GM18498 (cell line): Measurements from ENCODE around the gene DBT.
"Not testable (repeated sequence)": the region's sequence is repeated elsewhere in the genome, so short reads cannot be mapped to it uniquely, and the experiment has no call there.

Source experiments
- ATAC-seq: cut with Tn5 transposase; IDR thresholded peaks from one replicate; pipeline ENCODE4 v1.9.1; 2021; ENCODE audit warnings: mild to moderate bottlenecking, moderate library complexity; ENCODE audit not compliant: unreplicated experiment

Gene DBT

GRCh38 chr1:100252901-100253300 is 3.3 kb upstream of the DBT start:
- no peak for ATAC-seq

- ATAC-seq: no peak
Measured at GRCh38 chr1:100250807-100251206, 1.2 kb upstream of the DBT start.

- no peak for ATAC-seq
Measured at GRCh38 chr1:100250264-100250663, 630 bp upstream of the DBT start.

GRCh38 chr1:100249155-100249536 is 488 bp downstream of the DBT start:
- ATAC-seq: no peak

- no peak for ATAC-seq
Measured at GRCh38 chr1:100246738-100247137, 2.9 kb downstream of the DBT start.

- ATAC-seq: no peak
Measured at GRCh38 chr1:100240631-100241030, 9.0 kb downstream of the DBT start.

- no peak for ATAC-seq
Measured at GRCh38 chr1:100239961-100240360, 9.7 kb downstream of the DBT start.

GRCh38 chr1:100237091-100237490 is 12.5 kb downstream of the DBT start:
- ATAC-seq: no peak

- ATAC-seq: no peak
Measured at GRCh38 chr1:100234432-100234831, 15.2 kb downstream of the DBT start.

- not testable (repeated sequence) for ATAC-seq
Measured at GRCh38 chr1:100233566-100233965, 16.1 kb downstream of the DBT start.

- ATAC-seq: no peak
Measured at GRCh38 chr1:100232156-100232555, 17.5 kb downstream of the DBT start.

- ATAC-seq: no peak
Measured at GRCh38 chr1:100231721-100232120, 17.9 kb downstream of the DBT start.

- ATAC-seq: no peak
Measured at GRCh38 chr1:100230765-100231164, 18.9 kb downstream of the DBT start.

GRCh38 chr1:100229681-100230443 is 19.8 kb downstream of the DBT start:
- ATAC-seq: no peak

GRCh38 chr1:100222428-100222827 is 27.2 kb downstream of the DBT start:
- ATAC-seq: no peak

GRCh38 chr1:100219883-100220282 is 29.8 kb downstream of the DBT start:
- ATAC-seq: no peak

GRCh38 chr1:100219457-100219856 is 30.2 kb downstream of the DBT start:
- ATAC-seq: no peak

- ATAC-seq: no peak
Measured at GRCh38 chr1:100217834-100218233, 31.8 kb downstream of the DBT start.

- ATAC-seq: no peak
Measured at GRCh38 chr1:100215101-100215500, 34.5 kb downstream of the DBT start.

- no peak for ATAC-seq
Measured at GRCh38 chr1:100213141-100213540, 36.5 kb downstream of the DBT start.

- no peak for ATAC-seq
Measured at GRCh38 chr1:100206301-100206700, 43.3 kb downstream of the DBT start.

- not testable (repeated sequence) for ATAC-seq
Measured at GRCh38 chr1:100205593-100205992, 44.0 kb downstream of the DBT start.

- not testable (repeated sequence) for ATAC-seq
Measured at GRCh38 chr1:100205103-100205502, 44.5 kb downstream of the DBT start.
